SK-N-SH (cell line): Measurements from ENCODE around the gene MAGEF1. TPM values are rescaled to one million over a fixed set of nuclear protein-coding genes. Genes with fewer than 3 reads are reported as not detected.

Experiments
- CTCF ChIA-PET: fragments of 300-600, 350-600 bp; formaldehyde crosslinking; extraction: SDS; loops from one replicate; lab custom pipeline; 2021; lab: Yijun Ruan, JAX
- POLR2A ChIA-PET: fragments of 350-600 bp; sonication (Branson Sonifier 250); formaldehyde crosslinking; extraction: SDS; loops from one replicate; lab custom pipeline; 2020; ENCODE audit warnings: antibody characterized with exemption, inconsistent platforms; lab: Yijun Ruan, JAX
- DNase-seq: peaks from one replicate; pipeline ENCODE4 v3.0.0; 2012
- H2AFZ ChIP-seq: fragments of 200-600 bp; sonication (generic); 2 replicates; pipeline ENCODE4 v1.8.1; 2016; ENCODE audit warnings: antibody characterized with exemption, mild to moderate bottlenecking, low read depth
- H3F3A ChIP-seq: fragments of 200-600 bp; sonication (generic); replicated peaks from 2 replicates; pipeline ENCODE3; 2016; ENCODE audit warnings: antibody characterized with exemption, mild to moderate bottlenecking; ENCODE audit not compliant: insufficient read depth
- H3K27ac ChIP-seq, 2 experiments: fragments of 200-500 bp in 1 of 2; fragments of 200-600 bp in 1 of 2; sonication (Bioruptor generic) in 1 of 2; sonication (generic), shearing (Covaris generic) in 1 of 2; 2 replicates each; pipeline versions ENCODE4 v1.5.1 to v1.6.1; 2014 to 2016; ENCODE audit warnings: low read depth in 2 of 2, inconsistent platforms in 1 of 2, low read length in 1 of 2, mild to moderate bottlenecking in 1 of 2, mixed read lengths in 1 of 2
- H3K27me3 ChIP-seq: fragments of 200-600 bp; sonication (generic), shearing (Covaris generic); 2 replicates; pipeline ENCODE4 v1.6.1; 2016; ENCODE audit warnings: mixed run types; ENCODE audit not compliant: insufficient read depth
- H3K36me3 ChIP-seq, 2 experiments: fragments of 200-500 bp in 1 of 2; fragments of 200-600 bp in 1 of 2; sonication (Bioruptor generic) in 1 of 2; sonication (generic) in 1 of 2; replicated peaks in 1 of 2; 2 replicates each; pipeline versions ENCODE3 to v1.5.1; 2014 to 2016; ENCODE audit warnings: low read length in 1 of 2, mild to moderate bottlenecking in 1 of 2; ENCODE audit not compliant: insufficient read depth in 2 of 2, control insufficient read depth in 1 of 2
- H3K4me1 ChIP-seq, 2 experiments: fragments of 200-500 bp in 1 of 2; fragments of 200-600 bp in 1 of 2; sonication (Bioruptor generic) in 1 of 2; sonication (generic), shearing (Covaris generic) in 1 of 2; 2 replicates each; pipeline versions ENCODE4 v1.5.1 to v1.6.1; 2014 to 2016; ENCODE audit warnings: low read depth in 1 of 2, low read length in 1 of 2, mixed run types in 1 of 2; ENCODE audit not compliant: insufficient read depth in 2 of 2, control insufficient read depth in 1 of 2
- H3K4me2 ChIP-seq: fragments of 200-600 bp; sonication (generic), shearing (Covaris generic); 2 replicates; pipeline ENCODE4 v1.6.1; 2017; ENCODE audit warnings: mixed run types
- H3K4me3 ChIP-seq, 2 experiments: fragments of 200-500 bp in 1 of 2; fragments of 200-600 bp in 1 of 2; sonication (Bioruptor generic) in 1 of 2; sonication (generic), shearing (Covaris generic) in 1 of 2; 2 replicates each; pipeline versions ENCODE4 v1.5.1 to v1.8.1; 2014 to 2016; ENCODE audit warnings: low read depth in 2 of 2, inconsistent platforms in 1 of 2, low read length in 1 of 2, mild to moderate bottlenecking in 1 of 2, mixed read lengths in 1 of 2, moderate library complexity in 1 of 2
- H3K79me2 ChIP-seq: fragments of 200-600 bp; sonication (generic); 2 replicates; pipeline ENCODE4 v1.8.1; 2017; ENCODE audit warnings: mild to moderate bottlenecking; ENCODE audit not compliant: insufficient read depth
- H3K9ac ChIP-seq: fragments of 200-600 bp; sonication (generic); 2 replicates; pipeline ENCODE4 v1.6.1; 2017; ENCODE audit warnings: mixed run types
- H3K9me2 ChIP-seq: fragments of 200-600 bp; sonication (generic); 2 replicates; pipeline ENCODE4 v1.6.1; 2017; ENCODE audit warnings: mixed run types
- H3K9me3 ChIP-seq: fragments of 200-600 bp; sonication (generic); 2 replicates; pipeline ENCODE4 v1.6.1; 2017; ENCODE audit warnings: mixed run types, mild to moderate bottlenecking, moderate library complexity
- H4K20me1 ChIP-seq: fragments of 200-600 bp; sonication (generic); 2 replicates; pipeline ENCODE4 v1.6.1; 2017; ENCODE audit warnings: mild to moderate bottlenecking, mixed run types; ENCODE audit not compliant: insufficient read depth
- CHD2 ChIP-seq: fragments of 150-350 bp; IDR thresholded peaks from 2 replicates; pipeline ENCODE4 v1.6.1; 2018; ENCODE audit warnings: low read length; ENCODE audit not compliant: partially characterized antibody
- EZH2phosphoT487 ChIP-seq: fragments of 200-600 bp; sonication (generic); IDR thresholded peaks from 2 replicates; pipeline ENCODE4 v1.6.1; 2017; ENCODE audit warnings: low read depth, mixed run types, mild to moderate bottlenecking, antibody characterized with exemption, moderate library complexity, borderline replicate concordance
- FOXM1 ChIP-seq: IDR thresholded peaks from 2 replicates; pipeline ENCODE4 v1.4.0; 2012; ENCODE audit warnings: low read depth, mild to moderate bottlenecking
- PBX3 ChIP-seq: IDR thresholded peaks from 2 replicates; pipeline ENCODE4; 2012
- RAD21 ChIP-seq: IDR thresholded peaks from 2 replicates; pipeline ENCODE4 v1.6.1; 2012; ENCODE audit warnings: mild to moderate bottlenecking, low read length
- RFX5 ChIP-seq: IDR thresholded peaks from 2 replicates; pipeline ENCODE4 v1.6.1; 2012; ENCODE audit warnings: mild to moderate bottlenecking, improper control_type of control experiment, low read length
- SMC3 ChIP-seq: IDR thresholded peaks from 2 replicates; pipeline ENCODE4 v1.6.1; 2012; ENCODE audit warnings: low read depth, low read length, improper control_type of control experiment
- TAF1 ChIP-seq: IDR thresholded peaks from 2 replicates; pipeline ENCODE4 v1.6.1; 2012; ENCODE audit warnings: low read depth, mild to moderate bottlenecking, low read length, moderate library complexity, borderline replicate concordance
- TEAD4 ChIP-seq: IDR thresholded peaks from 2 replicates; pipeline ENCODE4 v1.4.0; 2012; ENCODE audit warnings: mild to moderate bottlenecking, borderline replicate concordance; ENCODE audit not compliant: insufficient read depth
- USF2 ChIP-seq: fragments of 150-350 bp; IDR thresholded peaks from 2 replicates; pipeline ENCODE4 v1.6.1; 2017; ENCODE audit warnings: antibody characterized with exemption, low read length, low read depth, borderline replicate concordance
- WGBS: methylation state at CpG from one replicate; pipeline ENCODE4 v1.1.6; 2017; ENCODE audit warnings: low lambda C conversion rate; 5-methylcytosine and 5-hydroxymethylcytosine counted together
- polyA plus RNA-seq, 3 experiments: library from polyadenylated mRNA; depleted of rRNA; stranded (reverse); fragments of >200 nt; gene quantifications; 2 replicates each; pipeline ENCODE4 v1.2.3, GENCODE V29; 2012

Gene MAGEF1
- polyA plus RNA-seq, 1 of the 3 experiments (the other 2 are of a cell fraction) = 45.2 TPM

- WGBS = 65% methylated on average over 4 of the region's 5 CpGs
- no peaks in the 10 kb centered on the region for H3F3A ChIP-seq
- H2AFZ ChIP-seq = no peak overlapping the region
- H3K79me2 ChIP-seq = no peaks in the 10 kb centered on the region
- H3K27me3 ChIP-seq = no peaks in the 10 kb centered on the region
- H3K4me3 ChIP-seq = no peak overlapping the region
- H3K4me2 ChIP-seq = no peak overlapping the region
- CTCF ChIA-PET = interaction anchor here (1.2 to 1.4 kb wide), 2 partner anchors 101 to 112 kb away, joined by 3 read pairs; partner anchors contain the start of gene EPHB3
- no peak for DNase-seq
- no peaks in the 10 kb centered on the region for H3K9me3 ChIP-seq
- no peaks in the 10 kb centered on the region for H3K36me3 ChIP-seq
- H3K9ac ChIP-seq = no peak overlapping the region
- no peak overlapping the region for H3K27ac ChIP-seq
- TF ChIP-seq USF2 (no peak), FOXM1 (no peak), RFX5 (no peak)
- no peaks in the 10 kb centered on the region for H4K20me1 ChIP-seq
- H3K4me1 ChIP-seq = peaks cover 0 to 23% of the 10 kb centered on the region in 2 experiments; a peak in 1 of 4 replicates
- POLR2A ChIA-PET = no interaction called here
- no peaks in the 10 kb centered on the region for H3K9me2 ChIP-seq
These were observed 49.7 kb downstream of the MAGEF1 start for GRCh38 chr3:184662187-184662586.

- H3K27me3 ChIP-seq = no peaks in the 10 kb centered on the region
- H3K36me3 ChIP-seq = no peaks in the 10 kb centered on the region
- H3K9me3 ChIP-seq = no peaks in the 10 kb centered on the region
- DNase-seq = no peak
- ChIA-PET CTCF (interaction anchor here (0.9 to 1.2 kb wide), 3 partner anchors 12 to 113 kb away, joined by 3 to 4 read pairs (median 3); partner anchors contain the start of gene EPHB3), POLR2A (interaction anchor here (1.0 kb wide), 1 partner anchor 51 kb away, joined by 3 read pairs; the partner anchor contains the start of gene MAGEF1)
- no peaks in the 10 kb centered on the region for H3K79me2 ChIP-seq
- no peak overlapping the region for H2AFZ ChIP-seq
- H3K4me1 ChIP-seq = peaks cover 0 to 28% of the 10 kb centered on the region in 2 experiments; a peak in 1 of 4 replicates
- H3K9ac ChIP-seq = no peak overlapping the region
- no peak overlapping the region for H3K4me3 ChIP-seq
- no peak overlapping the region for H3K27ac ChIP-seq
- TF ChIP-seq EZH2phosphoT487 (no peak), RAD21 (no peak), TAF1 (no peak), CHD2 (no peak), SMC3 (no peak), PBX3 (no peak), FOXM1 (no peak), TEAD4 (no peak)
- H4K20me1 ChIP-seq = no peaks in the 10 kb centered on the region
- no peaks in the 10 kb centered on the region for H3F3A ChIP-seq
- H3K9me2 ChIP-seq = no peaks in the 10 kb centered on the region
- WGBS = 94% methylated on average over 4 of the region's 6 CpGs
- H3K4me2 ChIP-seq = no peak overlapping the region
These were observed 50.9 kb downstream of the MAGEF1 start for GRCh38 chr3:184660931-184661330.

Other genes with a start within 250 kb of the MAGEF1 start
- 2.1 and 4.2 TPM in 2 replicates for gene EPHB3, start 150.3 kb downstream of the MAGEF1 start, polyA plus RNA-seq (2012; rRNA removed)
- gene VPS8, start 100.1 kb upstream of the MAGEF1 start, polyA plus RNA-seq (2012; rRNA removed) = 12.8 and 15.9 TPM in 2 replicates